SKM-1 treated with dmso at 0.1 percent for 144 hours (cell line): ENCODE data around the gene DDAH2.
A peak's percentile ranks its signal among the peaks of the same experiment; 100 is the strongest.

ENCODE experiments used
- DNase-seq: peaks from one replicate; lab custom pipeline; 2025; ENCODE audit not compliant: unreplicated experiment; lab: John Stamatoyannopoulos, UW

DDAH2 gene

DNA sequence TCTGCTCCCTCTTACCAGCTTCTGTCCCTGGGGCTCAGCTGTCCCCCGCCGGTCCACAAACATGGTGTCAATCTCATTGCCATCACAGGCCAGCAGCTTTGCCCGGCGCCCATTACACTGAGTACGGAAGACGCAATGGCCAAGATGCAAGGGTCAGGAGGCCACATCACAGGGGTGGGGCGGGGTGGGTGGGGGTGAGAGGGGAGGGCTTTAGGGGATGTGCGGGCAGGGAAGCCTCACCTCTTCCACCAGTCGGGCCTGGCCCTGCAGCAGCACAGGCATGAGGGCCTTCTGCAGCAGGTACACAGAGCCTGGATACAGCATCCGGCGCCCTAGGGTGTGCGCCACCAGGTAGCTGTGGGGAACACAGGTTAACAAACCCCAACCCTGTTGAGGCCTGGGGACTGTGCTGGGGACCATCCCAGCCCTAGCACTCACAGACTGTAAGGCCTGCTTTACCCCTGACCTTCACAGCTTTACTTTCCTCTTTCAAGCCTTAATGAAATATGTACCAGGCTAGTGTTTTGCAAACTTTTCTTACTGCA is 37.5 kb downstream of the DDAH2 start:
- no peak for DNase-seq

DNA sequence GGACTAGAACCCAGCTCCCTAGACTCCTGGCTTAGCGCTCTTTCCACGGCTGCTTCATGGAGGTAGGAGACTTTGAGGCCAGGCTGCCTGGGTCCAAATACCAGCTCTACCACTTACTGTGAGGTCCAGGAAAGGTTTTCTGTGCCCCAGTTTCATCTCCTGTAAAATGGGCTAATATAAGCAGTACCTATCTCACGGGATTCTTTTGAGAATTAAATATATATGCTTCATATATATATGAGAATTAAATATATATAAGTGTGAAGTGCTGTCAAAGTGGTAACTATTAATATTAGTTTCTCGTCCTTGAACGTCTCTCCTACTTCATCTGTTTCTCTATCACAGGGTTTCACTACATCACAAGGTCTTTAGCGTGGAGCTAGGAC is 38.0 kb downstream of the DDAH2 start:
- no peak for DNase-seq

DNA sequence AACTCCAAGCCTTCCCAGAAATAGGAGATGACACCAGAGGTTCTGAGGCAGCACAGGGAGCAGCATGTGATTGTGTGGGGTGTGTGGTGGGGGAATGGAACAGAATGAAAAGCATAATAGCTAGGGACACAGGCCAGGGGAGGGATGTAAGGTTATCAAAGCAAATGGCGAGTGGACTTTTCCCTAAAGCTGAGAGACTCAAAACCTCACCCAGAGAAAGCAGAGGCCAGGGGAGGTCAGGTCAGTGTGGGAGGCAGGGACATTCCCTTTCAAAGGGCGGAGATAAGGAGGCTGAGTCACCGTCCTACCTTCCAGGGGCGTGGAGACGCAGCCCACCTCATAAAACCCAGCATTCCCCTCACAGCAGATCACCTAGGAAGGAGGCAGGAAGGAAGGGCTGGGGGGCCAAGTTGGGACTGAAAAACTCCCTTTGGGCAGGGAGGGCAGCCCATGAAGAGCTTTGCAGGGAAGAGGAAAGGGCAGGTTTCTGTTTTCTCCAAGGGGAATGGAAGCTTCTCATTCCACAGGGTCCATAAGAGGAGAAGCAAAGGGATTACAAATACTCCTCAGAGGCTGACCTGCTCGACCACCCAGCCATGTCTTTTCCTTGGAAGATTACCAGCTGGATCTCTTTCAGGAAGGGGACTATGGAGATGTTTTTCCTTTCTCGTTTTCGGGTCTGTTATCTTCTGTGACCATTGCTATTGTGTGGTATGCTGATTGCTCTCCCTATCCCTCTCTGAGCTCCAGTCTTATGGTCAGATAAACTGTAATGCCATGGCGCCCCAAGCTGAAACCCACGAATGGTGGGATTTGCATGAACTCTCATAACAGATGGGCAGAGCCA is 38.6 kb downstream of the DDAH2 start:
- DNase-seq, result no peak

DNA sequence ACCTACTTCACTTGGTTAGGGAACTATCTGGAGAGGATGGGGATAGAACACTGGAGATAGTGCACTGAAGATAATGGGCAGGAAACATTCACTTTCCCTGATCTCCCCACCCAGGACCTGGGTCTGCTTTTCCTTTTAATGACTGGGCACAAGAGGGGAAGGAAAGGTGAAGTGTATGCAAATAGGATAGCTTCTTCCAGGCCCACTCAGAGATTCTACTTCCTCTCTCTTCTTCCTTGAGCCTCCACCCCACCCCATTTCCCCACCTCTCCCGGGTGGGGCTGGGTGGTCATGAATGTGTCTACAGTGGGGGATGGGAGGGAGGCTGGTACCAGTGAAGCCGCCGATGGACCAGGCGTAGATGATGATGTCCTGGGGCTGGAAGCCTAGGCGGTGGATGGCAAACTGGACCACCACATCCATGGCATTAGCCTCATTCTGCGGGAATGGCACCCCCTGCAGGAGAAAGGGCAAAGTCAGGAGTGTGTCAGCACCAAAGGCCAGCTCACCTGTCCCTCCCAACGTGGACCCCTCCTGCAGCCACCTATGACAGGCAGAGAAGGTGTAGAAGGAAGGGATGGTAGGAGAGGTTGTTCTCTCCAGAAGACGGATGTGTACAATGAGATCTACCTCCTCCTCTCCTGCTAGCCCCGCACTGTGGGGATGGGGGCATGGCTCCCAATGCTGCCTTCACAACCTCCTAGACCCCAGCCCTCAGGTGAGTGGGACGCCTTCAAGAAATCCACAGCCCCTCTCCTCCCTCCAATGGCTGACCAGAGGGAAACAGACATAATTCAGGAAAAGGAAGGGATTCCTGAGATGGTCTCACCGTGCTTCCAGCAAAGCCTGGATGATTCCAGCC is 39.6 kb downstream of the DDAH2 start:
- no peak for DNase-seq

DNA sequence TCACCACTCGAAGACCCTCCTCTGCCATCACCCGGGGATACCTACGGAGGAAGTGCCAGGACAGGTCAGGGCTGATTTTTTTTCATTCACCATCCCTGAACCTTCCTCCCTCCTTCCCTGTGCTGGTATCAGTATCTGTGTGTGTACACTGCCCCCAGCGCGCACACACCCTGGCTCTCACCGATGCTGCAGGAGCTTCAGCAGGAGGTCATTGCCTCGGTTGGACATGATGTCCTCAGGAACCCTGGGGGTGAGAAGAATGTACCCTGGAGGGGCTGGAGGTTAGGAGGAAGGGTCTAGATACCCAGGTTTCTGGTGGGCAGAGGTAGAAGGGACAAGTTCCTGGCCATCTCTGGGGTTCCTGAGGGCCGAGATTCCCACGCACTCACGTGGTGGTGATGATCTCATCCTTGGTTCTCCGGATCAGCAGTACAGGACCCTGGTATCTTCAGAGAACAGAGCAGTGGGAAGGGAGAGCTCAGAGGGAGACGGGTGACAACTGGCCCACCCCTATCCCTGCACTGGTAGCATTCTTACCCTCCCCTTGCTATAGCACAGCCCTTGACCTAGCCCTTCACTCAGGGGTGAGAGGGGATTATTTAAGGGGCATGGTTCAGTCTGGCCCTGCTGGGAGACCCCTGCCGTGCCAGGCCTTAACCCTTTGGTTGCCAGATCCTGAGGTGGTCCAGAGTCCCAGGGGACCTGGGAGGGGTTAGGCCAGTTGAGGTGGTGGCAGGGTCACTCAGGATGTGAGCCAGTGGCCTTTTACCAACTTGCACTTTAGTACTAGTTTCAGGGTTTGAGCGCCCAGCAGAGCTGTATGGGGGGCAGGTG is 41.0 kb downstream of the DDAH2 start:
- no peak for DNase-seq

DNA sequence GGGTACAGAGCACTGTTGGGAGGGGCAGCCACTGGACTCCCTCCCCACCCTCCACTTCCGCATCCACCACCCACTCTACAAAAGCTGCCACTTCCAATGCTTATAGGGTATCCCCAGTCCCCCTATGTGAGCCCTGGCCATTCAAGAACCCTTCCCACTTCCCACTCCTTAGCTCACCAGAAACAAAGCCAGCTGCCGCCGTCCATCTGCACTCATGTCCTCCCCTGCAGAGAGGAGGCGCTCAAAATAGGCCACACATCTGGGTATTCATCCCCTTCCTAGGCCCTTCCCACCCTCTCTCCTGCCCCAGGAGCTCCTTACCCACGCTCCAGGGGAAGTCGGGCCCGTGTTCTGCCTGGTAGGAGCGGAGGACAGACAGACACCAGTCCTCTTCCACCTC is 41.8 kb downstream of the DDAH2 start:
- DNase-seq, result no peak

DNA sequence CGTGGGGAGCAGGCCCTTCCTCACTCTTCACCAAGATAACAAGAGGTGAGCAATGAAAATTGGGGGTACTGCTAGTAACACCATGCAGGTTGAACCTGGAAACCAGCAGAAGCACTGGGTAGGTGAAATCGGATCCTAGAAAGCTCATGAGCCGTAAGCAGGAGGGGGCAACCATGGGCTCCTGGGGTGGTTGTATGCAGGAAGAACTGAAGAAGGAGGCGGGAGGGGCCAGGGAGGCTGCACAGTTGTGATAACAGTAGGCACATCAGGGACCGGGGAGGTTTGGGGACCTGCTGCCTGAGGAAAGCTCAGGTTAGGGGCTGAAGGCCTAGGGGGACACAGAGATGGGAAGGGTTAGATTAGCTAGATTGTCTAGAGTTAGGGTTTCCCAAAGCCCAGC is 42.6 kb downstream of the DDAH2 start:
- no peak for DNase-seq

DNA sequence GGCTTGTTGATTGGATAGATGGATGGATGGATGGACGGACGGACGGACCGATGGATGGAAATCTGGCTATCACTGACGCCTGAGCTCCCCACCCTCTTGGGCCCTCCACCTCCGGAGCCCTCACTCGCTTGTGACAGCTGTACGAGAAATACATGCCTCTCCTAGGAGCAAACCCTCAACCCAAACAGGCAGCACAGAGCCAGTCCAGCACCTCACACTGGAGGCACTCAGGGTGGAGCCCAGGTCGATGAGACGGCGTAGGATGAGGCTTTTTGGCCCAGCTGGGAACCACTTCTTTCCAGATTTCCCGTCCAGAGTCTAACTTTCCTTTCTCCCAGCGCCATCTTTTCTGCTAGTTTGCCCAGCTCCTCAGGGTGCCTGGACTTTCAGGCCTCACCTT is 45.5 kb downstream of the DDAH2 start:
- DNase-seq, result no peak

DNA sequence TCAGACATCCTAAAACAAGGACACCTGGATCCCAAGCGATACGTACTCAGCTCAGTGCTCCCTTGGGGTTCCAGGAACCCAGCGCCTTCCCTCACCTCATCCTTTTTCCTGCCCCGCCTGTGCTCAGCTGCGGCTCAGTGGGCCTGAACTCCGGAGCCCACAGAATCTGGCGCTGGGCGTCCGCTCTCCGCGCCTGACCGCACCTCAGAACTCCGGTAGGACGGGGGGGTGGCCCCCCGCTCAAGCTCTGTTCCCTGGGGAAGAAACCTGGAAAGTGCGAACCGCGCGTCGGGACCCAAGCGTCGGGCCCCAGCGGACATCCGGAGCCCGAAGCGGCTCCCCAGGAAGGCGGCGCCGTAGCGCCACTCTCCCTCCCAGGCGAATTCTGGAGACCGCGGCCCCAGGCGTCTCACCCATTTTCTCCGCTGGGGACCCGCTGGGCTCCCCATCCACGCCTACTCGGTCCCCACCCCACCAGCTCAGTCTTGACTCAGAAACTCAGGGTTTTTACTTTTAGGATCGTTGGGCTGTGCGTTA is 47.9 kb downstream of the DDAH2 start:
- DNase-seq, result no peak

DNA sequence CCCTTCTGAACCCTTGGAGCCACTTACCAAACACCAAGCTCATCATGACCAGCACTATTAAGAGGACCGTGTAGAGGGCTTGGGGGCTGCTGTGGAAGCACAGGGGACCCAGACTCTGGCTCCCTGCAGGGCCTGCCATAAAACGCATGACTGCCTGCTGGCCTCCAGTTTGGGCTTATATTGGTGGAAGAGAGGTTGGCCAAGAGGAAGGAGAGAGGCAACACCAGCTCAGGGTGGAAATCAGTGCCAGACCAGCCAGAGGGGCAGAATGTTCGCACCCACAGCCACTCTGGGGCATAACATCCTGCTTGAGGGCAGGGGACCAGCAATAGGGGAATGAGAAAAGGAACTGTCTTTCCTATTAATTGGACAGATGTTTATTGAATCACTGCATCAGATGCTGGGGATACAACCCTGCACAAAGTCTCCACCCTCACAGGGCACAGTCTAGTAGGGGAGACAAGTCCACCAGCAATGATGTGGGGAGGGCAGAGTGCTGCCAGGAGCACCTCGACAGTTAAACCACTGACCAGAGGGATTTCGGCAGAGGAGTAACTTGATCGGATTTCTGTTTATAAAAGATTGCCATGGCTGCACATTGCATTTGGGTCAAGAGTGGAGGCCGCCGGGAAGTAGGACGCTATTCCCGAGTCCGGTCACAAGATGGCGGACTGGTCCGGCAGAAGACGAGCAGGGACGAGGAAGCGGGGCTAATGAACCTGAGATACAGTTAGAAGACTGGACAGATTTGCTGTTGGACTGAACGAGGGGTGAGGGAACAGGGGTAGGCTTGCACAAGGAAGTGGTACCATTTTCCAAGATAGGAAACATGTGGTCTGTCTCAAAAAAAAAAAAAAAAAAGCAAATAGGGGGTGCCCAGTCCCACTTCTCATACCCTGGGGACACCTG is 48.6 kb downstream of the DDAH2 start, which contains the start of gene LY6G5C:
TSS of gene LY6G5C (minus strand) at position 842 of the 909 bp plus-strand sequence. CDS start at position 148, 694 bp downstream.
- DNase-seq, result peak; percentile 75

DNA sequence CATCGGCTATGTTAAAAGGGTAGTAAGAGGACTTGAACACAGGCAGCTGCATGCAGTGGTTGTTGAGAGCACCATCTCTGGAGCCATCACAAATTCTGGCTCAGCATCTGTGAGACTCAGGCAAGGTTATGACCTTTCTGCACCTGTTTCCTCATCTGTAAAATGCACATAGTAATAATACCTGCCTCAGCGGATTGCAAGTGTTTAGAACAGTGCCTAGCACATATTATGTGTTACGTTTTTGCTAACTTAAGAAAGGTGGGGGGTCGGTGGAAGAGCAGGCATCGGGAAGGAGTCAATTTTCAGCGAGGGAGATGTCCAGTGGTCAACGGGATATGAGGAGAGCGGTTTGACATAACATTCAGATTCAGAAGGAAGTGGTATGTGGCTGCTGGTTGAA is 51.1 kb downstream of the DDAH2 start:
- no peak for DNase-seq
